ENCODE results near the gene FGF11.

The FGF11 gene

DNA sequence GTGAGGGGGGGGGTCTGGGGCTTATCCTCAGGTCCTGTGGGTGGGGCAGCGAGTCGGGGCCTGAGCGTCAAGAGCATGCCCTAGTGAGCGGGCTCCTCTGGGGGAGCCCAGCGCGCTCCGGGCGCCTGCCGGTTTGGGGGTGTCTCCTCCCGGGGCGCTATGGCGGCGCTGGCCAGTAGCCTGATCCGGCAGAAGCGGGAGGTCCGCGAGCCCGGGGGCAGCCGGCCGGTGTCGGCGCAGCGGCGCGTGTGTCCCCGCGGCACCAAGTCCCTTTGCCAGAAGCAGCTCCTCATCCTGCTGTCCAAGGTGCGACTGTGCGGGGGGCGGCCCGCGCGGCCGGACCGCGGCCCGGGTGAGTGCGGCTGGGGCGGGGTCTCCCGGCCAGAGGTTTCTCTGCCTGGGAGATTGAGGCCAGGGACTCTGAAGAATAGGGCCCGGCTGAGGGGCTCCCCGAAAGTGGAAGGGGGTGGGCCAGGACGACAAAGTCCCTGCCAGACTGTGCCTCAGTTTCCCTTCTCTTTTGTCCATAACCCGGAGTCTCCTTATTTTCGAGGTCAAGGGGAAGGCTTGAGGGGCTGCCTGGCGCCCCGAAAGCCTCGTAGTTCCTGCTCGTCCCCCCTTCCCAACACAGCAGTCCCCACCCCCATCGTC, at the start of gene FGF11:
FGF11 (plus strand) TSS at position 51 of the 651 bp plus-strand sequence; CDS start at position 160, 109 bp downstream.
- no peak for DNase-seq

DNA sequence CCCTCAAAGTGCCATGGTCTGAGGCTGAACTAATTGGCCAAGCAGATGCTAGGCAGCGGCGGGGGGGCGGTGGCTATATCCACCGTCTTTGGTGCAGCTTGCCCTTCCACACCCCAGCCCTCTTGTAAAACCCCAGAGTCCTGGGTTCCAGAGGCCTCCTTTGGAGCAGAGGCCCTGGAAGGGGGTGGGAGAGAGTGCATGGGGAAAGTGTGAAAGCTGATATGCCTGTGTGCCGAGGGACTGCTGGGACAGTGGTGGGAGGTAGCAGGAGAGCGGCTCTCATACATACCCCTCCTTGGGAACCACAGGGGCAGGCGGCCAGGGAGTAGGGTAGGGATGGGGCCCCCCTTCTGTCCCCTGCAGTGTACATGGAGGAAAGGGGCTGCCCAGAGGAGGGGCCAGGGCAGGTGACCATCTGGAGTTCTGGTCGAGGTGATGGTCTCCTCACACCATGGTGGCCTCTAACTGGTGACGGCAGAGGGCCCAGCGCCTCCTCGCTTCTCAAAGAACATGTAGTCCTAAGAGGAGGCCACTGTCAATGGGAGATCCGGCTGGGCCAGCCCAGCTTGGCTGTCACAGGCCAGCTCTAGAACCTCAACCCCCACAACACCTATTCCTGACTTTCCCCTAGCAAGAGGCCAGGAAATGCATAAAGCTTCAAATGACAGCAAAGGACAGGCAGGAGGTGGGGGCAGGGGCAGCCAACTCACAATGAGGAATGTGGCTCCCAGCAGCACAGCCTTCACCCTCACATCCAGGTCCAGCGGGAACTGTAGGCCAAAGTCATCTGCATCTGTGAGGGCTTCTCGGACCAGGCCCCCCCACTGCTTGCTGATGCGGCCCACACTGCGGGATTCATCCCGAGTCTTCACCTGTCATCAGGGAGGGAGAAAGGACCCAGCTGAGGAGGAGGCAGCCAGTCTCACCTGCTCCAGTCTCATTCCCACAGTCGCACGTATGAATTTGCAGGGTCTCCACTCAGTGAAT, 49.1 kb upstream of the FGF11 start:
- no peak for DNase-seq

DNA sequence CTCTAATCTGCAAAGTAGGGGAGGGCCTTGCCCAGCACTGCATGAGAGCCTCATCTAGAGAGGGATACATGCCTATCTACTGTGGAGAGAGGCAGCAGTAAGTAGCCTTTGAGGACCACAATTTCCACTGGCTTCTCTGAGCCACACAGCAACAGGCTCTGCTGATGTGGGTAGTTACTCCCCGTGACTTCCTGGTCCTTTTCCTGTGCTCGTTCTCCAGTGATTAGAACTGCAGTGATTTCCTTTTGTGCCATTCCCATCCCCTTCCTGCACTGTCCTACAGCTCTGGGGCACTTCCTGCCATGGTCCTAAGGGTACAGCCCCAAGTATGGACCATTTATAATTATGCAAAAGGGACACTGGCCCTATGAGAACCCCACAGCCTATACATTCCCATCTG, 48.0 kb upstream of the FGF11 start:
- no peak for DNase-seq

DNA sequence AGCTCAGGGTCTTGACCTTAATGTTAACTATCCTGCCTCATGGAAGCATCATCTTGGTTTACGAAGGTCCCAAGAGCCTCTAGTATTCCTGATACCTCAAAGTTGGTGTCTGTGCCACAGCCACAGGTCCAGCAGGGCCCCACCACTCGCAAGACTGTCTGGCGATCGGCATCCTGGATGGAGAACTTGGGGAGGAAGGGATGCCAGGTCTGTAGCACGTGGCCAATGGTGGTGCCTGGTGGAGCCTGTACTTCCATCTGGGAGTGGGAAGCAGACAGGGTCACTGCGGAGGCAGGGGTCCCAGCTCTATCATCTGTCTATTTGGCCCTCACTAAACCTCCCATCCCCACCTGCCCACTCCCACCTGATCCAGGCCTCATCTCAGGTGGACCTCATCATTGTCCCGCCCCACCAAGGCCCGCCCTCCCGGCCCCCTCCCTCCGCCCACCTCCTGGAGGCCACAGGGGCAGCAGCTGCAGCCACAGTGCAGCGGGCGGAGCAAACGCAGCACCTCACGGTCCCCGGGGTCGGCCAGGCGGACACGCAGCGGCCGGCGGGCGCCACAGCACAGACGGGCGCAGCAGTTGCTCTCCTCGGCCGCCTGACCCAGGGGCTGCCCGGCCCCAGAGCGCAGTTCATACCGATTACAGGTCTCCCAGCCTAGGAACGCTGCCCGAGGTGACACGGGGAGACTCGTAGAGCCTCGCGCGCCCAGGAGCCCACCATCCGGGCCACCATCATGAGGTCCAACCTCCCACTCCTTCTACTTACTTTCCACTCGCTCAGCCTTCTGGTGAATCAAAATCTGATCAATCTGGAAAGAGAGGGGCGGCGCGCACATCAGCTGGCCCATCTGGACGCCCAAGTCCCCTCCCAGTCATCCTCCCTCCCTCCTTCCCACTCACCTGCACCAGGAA, 46.4 kb upstream of the FGF11 start:
- DNase-seq, result no peak

DNA sequence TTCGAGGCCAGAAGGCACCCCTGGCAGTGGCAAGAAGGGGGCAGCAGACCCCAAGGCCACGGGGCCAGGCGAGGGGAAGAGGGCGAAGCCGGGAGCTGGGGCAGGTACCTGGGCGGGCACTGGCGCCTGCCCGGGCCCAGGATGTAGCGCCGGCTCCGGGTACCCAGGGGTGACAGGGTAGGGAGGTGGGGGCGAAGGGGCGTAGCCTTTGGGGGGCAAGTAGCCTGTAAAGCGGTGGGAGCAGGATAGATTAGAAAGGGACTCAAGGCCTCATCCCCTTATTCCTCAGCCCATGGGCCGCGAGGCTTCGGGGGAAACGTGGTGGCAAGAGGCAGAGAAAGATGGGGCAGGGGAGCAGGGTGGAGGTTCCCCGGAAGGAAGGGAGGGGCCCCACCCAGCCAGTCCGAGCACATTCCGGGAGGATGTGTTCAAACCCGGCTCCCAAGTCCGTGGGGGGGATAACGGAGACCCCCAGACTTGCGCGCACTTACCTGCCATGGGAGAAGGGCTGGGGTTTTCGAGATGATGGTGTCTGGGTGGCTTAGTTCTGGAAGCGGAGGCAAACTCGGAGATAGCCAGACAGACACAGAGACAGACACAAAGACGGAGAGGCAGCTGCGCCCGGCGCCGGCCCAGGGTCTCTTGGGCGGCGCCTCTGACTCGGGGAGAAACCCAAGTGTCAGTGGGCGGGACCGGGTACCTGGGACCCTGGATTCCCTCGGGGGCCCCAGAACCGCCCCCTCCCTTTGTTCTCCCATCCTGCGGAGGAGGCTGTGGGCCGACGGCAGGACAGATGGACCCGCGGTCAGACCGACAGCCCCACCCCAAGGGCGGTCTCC, 45.5 kb upstream of the FGF11 start:
- no peak for DNase-seq

DNA sequence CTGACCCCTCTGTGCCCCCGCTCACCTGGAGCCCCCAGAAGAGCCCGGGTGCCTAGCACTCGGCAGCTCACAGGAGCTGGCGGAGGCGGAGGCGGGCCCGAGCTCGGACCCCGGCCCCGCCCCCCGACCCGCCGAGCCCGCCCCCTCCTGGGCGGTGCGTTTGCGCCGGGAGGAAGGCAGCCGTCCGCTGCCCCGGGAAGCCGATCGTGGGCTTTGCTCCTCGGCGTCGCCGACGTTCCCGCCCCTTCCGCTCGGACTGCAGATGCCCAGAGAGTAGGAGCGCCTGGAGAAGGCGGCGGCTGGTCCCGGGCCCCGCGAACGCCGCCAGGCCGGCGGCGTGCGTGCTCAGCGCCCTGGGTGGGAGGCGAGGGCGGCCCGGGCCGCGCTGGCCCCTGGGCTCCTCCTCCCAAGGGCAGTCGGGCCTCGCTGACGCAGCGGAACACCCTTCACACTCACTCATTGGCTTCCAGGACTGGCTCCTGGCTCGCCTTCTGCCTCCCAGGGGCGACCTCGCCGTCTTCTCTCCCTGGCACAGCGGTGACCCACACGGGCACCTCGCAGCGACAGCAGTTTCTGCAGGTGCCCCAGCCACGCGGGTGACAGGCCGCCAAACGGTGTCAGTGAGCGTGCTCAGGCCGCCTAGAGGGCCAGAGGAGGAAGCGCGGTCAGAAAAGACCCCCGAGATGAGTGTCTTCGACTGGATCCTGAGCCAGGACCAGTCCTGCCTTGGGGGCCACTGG, 44.7 kb upstream of the FGF11 start, which contains the start of gene PLSCR3:
PLSCR3 (minus strand) TSS at position 74 of the 740 bp plus-strand sequence. CDS start 415 bp downstream, outside the sequence.
- peak; percentile 40 for DNase-seq

DNA sequence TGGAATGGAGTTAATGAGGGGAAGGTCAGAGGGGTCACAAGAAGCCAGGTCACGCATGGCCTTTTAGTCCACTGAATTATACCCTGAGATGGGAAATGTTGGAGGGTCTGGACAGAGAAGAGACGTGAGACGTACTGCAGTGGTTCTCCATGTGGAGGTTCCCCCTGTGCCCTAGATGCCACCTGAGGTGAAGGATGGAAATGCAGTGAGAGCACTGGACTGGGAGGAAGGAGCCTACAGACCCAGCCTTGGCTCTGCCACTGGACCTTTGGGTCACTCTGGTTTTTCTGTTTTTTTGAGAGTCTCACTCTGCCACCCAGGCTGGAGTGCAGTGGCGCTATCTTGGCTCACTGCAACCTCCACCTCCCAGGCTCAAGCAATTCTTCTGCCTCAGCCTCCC, 43.2 kb upstream of the FGF11 start:
- DNase-seq, result no peak

DNA sequence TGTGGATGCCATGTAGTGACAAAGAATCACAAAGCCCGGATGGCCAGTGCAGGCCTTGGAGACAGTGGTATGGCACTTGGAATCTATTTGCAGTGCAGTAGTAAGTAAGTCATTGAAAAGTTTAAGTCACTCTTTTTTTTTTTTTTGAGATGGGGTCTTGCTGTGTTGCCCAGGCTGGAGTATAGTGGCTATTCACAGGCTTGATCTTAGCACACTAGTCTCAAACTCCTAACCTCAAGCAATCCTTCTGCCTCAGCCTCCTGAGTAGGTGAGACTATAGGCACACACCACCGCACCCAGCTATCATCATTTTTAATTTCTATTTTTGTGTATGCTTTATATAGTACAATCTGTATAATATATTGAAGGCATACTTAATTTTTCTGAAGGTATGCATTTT, 40.7 kb upstream of the FGF11 start:
- no peak for DNase-seq

DNA sequence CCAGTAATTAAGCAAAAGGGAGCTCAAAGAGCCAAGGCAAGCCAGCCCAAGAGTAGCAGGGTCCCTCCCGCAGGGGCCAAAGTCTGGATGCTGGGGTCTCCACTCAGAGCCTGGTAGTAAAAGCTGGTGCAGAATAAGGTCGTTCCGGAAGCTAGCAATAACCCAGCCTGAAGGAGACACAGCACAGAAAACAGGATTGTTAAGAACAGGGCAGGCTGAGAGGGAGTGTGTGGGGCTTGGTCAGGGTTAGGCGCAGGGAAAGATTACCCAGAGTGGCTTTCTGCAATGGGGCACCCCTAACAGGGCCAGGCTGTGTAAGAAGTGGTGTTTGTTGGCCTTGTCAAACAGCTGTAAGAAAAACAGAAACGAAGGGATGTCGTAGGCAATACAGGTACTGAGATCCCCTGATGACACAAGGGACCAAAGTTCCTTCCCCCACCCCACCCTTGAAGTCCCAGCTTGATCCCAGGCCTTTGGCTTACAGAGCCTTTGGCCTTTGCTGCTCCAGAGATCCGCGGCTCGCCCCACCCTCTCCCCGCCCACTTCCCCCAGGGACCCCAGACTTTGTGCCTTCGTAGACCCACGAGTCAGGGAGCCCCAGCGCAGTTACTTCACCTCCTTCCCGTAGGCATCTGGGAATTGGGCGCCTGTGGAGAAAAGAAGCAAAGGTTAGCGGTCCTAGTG, 36.1 kb upstream of the FGF11 start:
- DNase-seq, result no peak

DNA sequence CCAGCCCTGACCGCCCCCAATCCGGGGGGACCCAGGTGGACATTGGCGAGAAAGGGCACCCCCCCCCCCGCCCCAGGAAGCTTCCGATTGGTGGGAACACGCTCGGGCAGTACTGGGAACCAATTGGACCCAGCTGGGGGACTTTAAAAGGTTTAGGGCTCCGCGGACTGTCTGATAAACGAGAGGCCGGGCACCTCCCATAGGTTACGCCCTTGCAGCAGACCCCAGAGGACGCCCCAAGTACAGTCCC, 35.7 kb upstream of the FGF11 start:
- peak; percentile 61 for DNase-seq

DNA sequence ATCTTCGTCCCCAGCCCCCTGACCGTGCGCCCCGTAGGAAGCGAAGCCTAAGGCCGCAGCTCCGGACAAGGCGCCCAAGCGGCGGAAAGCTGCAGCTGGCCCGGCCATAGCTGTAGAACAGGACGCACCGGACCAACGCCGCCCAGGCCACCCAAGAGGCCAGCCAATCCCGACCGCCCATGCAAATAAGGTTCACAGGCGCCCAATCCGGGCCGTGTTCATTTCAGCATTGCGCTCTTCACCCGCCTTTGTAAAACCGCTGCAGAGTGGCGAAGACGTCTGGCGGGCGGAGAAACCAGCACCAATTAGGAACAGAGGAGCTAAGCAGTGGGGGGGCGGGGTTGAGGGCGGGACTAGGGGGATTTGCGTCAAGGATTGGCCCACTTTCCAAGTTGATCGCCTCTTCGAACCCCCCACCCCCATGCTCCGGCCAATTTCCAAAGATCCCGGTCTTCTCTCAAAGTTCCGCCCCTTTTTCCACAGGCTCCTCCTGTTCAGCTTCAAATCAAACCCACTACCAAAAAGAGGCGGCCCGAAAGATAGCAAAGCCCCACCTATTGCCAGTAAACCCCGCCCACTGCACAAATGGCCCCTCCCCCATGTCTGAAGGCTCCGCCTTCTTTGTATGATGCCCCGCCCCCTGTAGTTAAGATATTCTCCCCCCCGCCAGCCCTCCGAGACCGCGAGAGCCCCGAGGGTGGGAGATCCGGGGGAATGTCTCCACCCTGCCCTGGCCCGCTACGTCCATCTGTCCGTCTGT, 35.2 kb upstream of the FGF11 start, which contains the start of gene TMEM256:
TMEM256 (minus strand) TSS at position 121 of the 760 bp plus-strand sequence; CDS start at position 108, 13 bp downstream.
- peak; percentile 93 for DNase-seq

DNA sequence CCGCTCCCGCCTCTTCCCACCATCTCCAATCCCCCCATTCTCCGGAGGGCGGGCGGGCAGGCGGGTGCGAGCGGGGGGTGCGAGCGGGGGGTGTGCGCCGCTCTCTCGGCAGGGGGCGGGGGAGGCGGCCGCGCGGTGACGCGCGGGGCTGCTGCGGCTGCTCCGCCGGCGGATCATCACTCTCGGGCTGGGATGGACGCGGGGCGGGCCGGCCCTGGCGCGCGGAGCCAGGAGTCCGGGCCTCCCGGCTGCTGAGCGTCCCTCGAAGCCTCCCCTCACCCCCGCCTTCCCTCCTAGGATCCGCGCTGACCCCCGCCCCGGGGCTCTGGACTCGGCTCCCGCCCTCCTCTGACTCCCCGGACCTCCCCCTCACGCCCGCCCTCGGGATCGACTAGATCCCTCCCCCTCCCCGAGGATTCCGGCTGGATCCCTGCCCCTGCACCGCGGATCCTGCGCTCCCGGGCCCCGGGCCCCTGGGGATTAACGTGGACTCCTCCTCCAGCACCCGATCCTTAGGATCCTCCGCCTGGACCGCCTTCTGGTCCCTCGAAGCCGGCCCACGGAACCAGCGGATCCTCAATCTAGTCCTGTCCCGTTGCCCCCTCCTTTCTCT, 34.5 kb upstream of the FGF11 start:
- no peak for DNase-seq

DNA sequence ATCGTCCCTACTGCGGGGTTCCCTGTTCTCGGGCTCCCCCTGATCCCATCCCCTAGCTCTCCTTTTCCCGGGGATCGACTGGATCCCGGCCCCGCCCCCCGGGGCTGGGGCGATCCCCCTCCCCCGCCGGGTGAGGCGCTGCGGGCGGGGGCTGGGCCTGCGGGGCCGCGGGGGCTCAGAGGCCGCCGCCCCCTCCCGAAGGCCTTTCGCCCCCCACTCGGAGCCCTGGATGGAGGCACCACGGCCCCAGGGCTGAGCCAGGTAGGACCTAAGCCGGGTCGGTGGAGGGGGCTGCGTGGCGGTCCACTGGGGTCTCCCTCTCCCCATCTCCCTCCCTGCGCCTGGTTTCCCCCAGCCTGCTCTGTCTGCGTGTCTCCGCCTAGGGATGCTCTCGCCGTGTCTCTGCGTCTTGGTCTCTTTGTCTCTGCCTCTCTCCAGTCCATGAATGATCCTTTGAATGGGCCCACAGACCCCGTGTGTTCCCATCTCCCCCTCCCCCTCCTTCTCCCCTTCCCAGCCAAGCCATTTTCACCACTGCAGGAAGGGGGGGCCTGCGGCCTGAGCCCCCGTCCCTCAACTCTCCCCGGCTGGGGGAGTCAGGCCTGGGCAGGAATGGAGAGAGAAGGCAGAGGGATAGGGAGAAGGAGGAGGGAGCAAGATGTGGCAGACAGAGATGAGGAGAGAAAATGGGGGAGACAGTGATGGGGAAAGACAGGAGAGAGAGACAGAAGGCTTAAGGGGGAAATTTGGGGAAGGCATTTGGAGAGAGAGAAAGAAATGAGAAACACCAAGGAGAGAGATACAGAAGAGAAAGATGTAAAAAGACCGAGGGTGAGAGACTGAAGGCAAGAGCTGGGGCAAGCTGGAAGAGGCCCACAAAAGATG, 33.7 kb upstream of the FGF11 start:
- DNase-seq, result no peak

DNA sequence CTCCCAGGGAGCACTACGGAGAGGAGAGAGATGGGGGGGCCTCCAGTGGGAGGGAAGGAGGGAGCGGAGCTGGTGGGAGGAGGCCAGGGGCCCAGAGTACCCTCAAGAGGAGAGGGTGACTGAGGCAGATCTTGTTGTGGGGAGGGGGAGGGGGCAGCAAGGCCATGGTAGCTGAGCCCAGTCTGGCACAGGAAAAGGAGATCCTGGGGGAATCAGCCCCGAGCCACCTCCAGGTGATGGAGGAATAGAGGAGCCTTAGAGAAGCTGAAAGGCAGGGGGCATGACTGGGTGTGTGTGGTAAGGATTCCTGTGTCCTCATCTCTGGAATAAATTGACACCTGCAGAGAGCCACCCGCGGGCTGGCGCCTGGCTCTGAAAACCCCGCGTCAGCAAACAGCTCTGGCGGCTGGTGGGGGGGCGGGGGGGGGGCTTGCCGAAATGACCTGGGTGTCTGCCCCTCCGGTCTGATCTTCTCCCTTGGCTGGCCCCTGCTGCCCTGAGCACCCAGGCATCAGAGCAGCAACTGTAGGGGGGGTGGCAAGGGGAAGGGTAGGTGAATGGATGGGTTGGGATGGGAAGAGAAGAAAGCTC, 33.0 kb upstream of the FGF11 start:
- DNase-seq, result no peak

DNA sequence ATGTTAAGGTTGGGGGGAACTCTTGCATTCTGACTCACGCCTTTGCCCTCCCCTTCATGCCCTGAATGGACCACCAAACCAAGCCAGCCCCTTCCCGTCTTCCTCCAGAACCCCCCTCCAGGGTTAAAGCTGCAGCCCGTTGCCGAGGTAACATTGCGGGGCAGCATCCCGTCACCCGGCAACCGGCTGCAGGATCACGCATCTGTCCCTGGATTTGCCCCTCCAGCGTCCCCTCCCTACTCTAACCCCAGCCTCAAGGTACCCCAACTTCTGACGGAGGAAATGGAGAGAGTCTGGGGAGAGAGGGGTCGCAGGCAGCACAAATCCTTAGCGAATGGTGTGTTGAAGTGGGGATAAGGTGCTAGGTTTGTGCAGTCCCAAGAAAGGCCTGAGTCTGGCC, 32.2 kb upstream of the FGF11 start:
- no peak for DNase-seq

DNA sequence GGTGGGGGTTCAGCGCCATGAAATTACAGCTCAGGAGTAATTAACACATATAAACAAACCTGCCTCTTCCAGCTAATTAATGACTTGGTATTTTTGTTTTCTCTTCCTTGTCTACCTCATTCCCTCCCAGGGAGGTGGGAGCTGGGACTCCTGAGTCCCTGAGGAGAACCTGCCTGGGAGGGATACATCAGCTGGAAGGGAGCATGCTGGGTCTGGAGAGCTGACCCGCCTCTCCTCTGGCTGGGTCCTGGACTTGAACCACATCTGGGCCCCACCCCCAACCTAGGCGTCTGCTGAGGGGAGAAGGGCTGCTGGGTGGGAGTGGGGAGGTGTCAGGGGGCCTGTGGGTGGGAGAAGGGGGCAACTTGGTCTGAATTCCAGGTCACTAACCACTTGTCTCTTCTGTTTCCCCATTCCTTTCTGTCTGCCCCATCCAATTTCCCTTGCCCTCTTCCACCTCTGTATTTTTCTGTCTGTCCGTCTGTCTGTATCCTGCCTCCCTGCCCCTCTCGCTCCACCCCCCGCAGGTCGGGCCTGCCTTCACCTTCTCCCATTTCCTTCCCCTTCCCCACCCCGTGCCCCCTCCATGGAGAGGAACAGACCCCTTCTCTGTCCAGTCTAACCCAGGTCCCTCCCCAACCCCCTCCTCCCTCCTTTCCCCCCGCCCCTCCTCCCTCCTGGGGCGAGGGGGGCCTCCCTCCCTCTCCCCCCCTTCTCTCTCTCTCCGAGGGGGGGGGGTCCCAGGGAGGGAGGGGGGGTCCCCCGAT, 31.6 kb upstream of the FGF11 start, which contains the start of gene NLGN2:
NLGN2 (plus strand) TSS at position 361 of the 767 bp plus-strand sequence. CDS start 411 bp downstream, outside the sequence.
- DNase-seq, result no peak

DNA sequence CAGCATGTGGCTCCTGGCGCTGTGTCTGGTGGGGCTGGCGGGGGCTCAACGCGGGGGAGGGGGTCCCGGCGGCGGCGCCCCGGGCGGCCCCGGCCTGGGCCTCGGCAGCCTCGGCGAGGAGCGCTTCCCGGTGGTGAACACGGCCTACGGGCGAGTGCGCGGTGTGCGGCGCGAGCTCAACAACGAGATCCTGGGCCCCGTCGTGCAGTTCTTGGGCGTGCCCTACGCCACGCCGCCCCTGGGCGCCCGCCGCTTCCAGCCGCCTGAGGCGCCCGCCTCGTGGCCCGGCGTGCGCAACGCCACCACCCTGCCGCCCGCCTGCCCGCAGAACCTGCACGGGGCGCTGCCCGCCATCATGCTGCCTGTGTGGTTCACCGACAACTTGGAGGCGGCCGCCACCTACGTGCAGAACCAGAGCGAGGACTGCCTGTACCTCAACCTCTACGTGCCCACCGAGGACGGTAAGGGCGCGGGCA, 31.0 kb upstream of the FGF11 start:
- DNase-seq, result no peak
